ENCODE measurements around the gene SLC6A6. TPM values are rescaled to one million over a fixed set of nuclear protein-coding genes. Genes with fewer than 3 reads are reported as not detected.

The SLC6A6 gene
- total RNA-seq, 4 donors from 2014 or later, result 14.4 to 35.7 (median 17.0) TPM

GRCh38 chr3:14537590-14538450 lies 135.4 kb downstream of the SLC6A6 start:
- peaks cover 5 to 35% (median 6%) of the 10 kb centered on the region in 3 donors for H3K4me1 ChIP-seq
- 88 to 100% methylated on average over 3 to 5 of the region's 10 CpGs for WGBS, 2 donors
- intact Hi-C loops (cut with DNase I), result no loop called here

GRCh38 chr3:14538451-14539088 lies 136.2 kb downstream of the SLC6A6 start:
- H3K4me3 ChIP-seq, result no peak overlapping the region
- H3K9me3 ChIP-seq, result no peaks in the 10 kb centered on the region
- TF ChIP-seq POLR2A (IDR thresholded peaks at IDR 0.05), result no peak
- TF ChIP-seq CTCF (IDR thresholded peaks at IDR 0.05), result no peak
- peaks cover 0 to 4% (median 0%) of the 10 kb centered on the region in 4 donors for H3K27me3 ChIP-seq
- no peaks in the 10 kb centered on the region for H3K36me3 ChIP-seq
- intact Hi-C loops (cut with DNase I), result no loop called here
- DNase-seq, result no peak
- no peak overlapping the region for H3K27ac ChIP-seq
- 76 to 100% methylated on average over 1 to 3 of the region's 3 CpGs for WGBS, 2 donors
- H3K4me1 ChIP-seq, result peaks cover 0 to 35% (median 2%) of the 10 kb centered on the region in 3 donors

More at GRCh38 chr3:14537590-14538450, 135.4 kb downstream of the SLC6A6 start:
- no peaks in the 10 kb centered on the region for H3K36me3 ChIP-seq
- TF ChIP-seq POLR2A (IDR thresholded peaks at IDR 0.05), result no peak
- TF ChIP-seq CTCF (IDR thresholded peaks at IDR 0.05), result no peak
- no peak overlapping the region for H3K4me3 ChIP-seq
- no peak for DNase-seq
- H3K9me3 ChIP-seq, result no peaks in the 10 kb centered on the region
- H3K27ac ChIP-seq, result no peak overlapping the region
- peaks cover 0 to 4% (median 0%) of the 10 kb centered on the region in 4 donors for H3K27me3 ChIP-seq

Small RNAs within 50 kb of the gene (small RNA-seq; reads per million reads assigned to genes)
- 0.99 to 7.9 (median 4.0) reads per million in 4 donors for gene RNA5SP124
- gene RNU6-905P, result 0 reads per million in 4 donors

Other genes with a start within 250 kb of the SLC6A6 start
- 10 to 100 TPM; 14.4 to 47.9 (median 30.0) TPM for gene XPC, start 224.0 kb upstream of the SLC6A6 start, total RNA-seq
- gene LSM3, start 223.8 kb upstream of the SLC6A6 start, total RNA-seq, result 10 to 100 TPM in 3 of 4 donors, 1 to 10 TPM in 1; 6.3 to 21.5 (median 13.7) TPM
- gene GRIP2, start 137.7 kb downstream of the SLC6A6 start, total RNA-seq, result 1 to 10 TPM in 1 of 4 donors, under 1 TPM in 3; 0.23 to 2.9 (median 0.53) TPM
- gene CCDC174, start 249.2 kb downstream of the SLC6A6 start, total RNA-seq, result 10 to 100 TPM in 3 of 4 donors, 1 to 10 TPM in 1; 9.5 to 17.2 (median 12.1) TPM

All from esophagus squamous epithelium (tissue), 5 donors.